ENCODE data around the gene BANF2. TPM values are rescaled to one million over a fixed set of nuclear protein-coding genes. Genes with fewer than 3 reads are reported as not detected.
"Not testable (repeated sequence)": the region's sequence is repeated elsewhere in the genome, so short reads cannot be mapped to it uniquely, and the experiment has no call there.

BANF2 gene
- total RNA-seq, 1 experiment from 2014 or later: not detected

DNA sequence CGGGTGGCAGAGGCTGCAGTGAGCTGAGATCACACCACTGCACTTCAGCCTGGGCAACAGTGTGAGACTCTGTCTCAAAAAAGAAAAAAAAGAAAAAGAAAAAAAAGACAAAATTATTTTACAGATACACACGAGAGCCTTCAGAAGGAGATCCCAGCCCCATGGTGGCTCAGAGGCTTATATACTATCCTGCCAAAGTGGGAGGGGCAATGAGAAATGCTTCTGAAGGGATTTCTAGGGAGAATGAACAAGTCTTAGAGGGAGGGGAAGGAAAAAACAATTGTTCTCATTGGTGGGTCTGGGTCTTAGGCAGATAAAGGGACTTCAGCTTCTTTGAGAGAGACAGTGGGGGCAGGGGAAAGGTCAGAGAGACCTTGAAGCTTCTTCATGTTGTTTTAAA is 76.8 kb downstream of the BANF2 start:
- DNase-seq (ENCODE audit: low spot score): no peak

DNA sequence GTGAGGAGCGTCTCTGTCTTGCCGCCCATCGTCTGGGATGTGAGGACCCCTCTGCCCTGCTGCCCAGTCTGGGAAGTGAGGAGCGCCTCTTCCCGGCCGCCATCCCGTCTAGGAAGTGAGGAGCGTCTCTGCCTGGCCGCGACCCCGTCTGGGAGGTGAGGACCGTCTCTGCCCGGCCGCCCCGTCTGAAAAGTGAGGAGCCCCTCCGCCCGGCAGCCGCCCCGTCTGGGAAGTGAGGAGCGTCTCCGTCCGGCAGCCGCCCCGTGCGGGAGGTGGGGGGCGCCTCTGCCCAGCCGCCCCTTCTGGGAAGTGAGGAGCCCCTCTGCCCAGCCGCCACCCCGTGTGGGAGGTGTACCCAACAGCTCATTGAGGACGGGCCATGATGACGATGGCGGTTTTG is 79.2 kb downstream of the BANF2 start:
- in situ Hi-C loops (cut with HindIII; ENCODE audit: low sequenced_read_pairs); DNase-seq (ENCODE audit: low spot score): not testable (repeated sequence)

More for the DNA sequence above, 76.8 kb downstream of the BANF2 start:
- in situ Hi-C loops (cut with HindIII; ENCODE audit: low sequenced_read_pairs): no loop called here

DNA sequence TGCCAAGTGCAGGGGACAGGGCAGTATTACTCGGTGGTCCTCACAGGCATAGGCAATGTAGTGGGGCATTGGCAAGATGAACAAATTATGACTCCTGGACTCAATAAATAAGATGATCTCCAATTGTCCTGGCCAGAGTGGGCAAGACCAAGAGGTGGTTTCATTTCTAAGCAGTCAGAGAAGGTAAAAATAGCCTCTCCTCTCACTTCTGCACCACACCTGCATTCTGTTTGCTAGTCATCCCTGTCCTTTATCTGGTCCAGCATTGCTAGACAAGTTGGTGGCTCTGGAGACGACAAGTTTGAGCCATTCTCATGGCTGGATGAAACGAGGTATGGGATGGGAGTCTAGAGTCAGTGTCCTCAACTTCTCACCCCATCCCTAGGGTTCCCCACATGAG is 83.0 kb downstream of the BANF2 start:
- no peak for DNase-seq (ENCODE audit: low spot score)
- in situ Hi-C loops (cut with HindIII; ENCODE audit: low sequenced_read_pairs): no loop called here

GRCh38 chr20:17783671-17784070 is 83.9 kb downstream of the BANF2 start:
- no peak for DNase-seq (ENCODE audit: low spot score)
- in situ Hi-C loops (cut with HindIII; ENCODE audit: low sequenced_read_pairs): no loop called here

- no peak for DNase-seq (ENCODE audit: low spot score)
- in situ Hi-C loops (cut with HindIII; ENCODE audit: low sequenced_read_pairs): no loop called here
These were observed 85.2 kb downstream of the BANF2 start for GRCh38 chr20:17785007-17785406.

Other genes starting within 250 kb of the BANF2 start
- 0.98 and 2.3 TPM in 2 replicates for gene BFSP1, start 168.6 kb upstream of the BANF2 start, total RNA-seq (2014; rRNA removed; shearing (Covaris generic))
- gene DSTN, start 129.9 kb upstream of the BANF2 start, total RNA-seq (2014; rRNA removed; shearing (Covaris generic)): 305 and 378 TPM in 2 replicates
- gene RRBP1, start 17.7 kb upstream of the BANF2 start, total RNA-seq (2014; rRNA removed; shearing (Covaris generic)): 49.2 and 67.8 TPM in 2 replicates

Data from G401 (cell line).